Stimulated activated CD4-positive, alpha-beta T cell treated with anti-CD3 and anti-CD28 coated beads, Interleukin-1b, Interleukin-23, amount 100 ng/mL, for 4 hours (primary cell): ENCODE measurements around the gene CLPTM1L.
"Not testable (repeated sequence)": the region's sequence is repeated elsewhere in the genome, so short reads cannot be mapped to it uniquely, and the experiment has no call there.

Experiments
- DNase-seq, 2 donors: peaks; one replicate each; pipeline ENCODE4 v3.0.0-alpha.2; 2020; ENCODE audit warnings: low read depth in 2 of 2

Gene CLPTM1L

GRCh38 chr5:1292139-1292538 lies 52.8 kb downstream of the CLPTM1L start:
- DNase-seq: no peak

GRCh38 chr5:1291611-1292080 lies 53.3 kb downstream of the CLPTM1L start:
- no peak for DNase-seq

GRCh38 chr5:1290956-1291355 lies 53.9 kb downstream of the CLPTM1L start:
- DNase-seq: not testable (repeated sequence)

- DNase-seq: not testable (repeated sequence)
Observed at GRCh38 chr5:1289559-1289958, 55.3 kb downstream of the CLPTM1L start.

- no peak for DNase-seq
Observed at GRCh38 chr5:1288439-1289335, 56.2 kb downstream of the CLPTM1L start.

GRCh38 chr5:1285883-1286291 lies 59.0 kb downstream of the CLPTM1L start:
- no peak for DNase-seq

GRCh38 chr5:1285141-1285540 lies 59.8 kb downstream of the CLPTM1L start:
- DNase-seq: no peak

- DNase-seq: not testable (repeated sequence)
Observed at GRCh38 chr5:1284336-1284970, 60.4 kb downstream of the CLPTM1L start.

- DNase-seq: not testable (repeated sequence)
Observed at GRCh38 chr5:1283729-1284041, 61.2 kb downstream of the CLPTM1L start.

GRCh38 chr5:1282993-1283728 lies 61.7 kb downstream of the CLPTM1L start:
- DNase-seq: not testable (repeated sequence)

- no peak for DNase-seq
Observed at GRCh38 chr5:1282131-1282992, 62.5 kb downstream of the CLPTM1L start.

GRCh38 chr5:1281038-1281882 lies 63.6 kb downstream of the CLPTM1L start:
- DNase-seq: no peak

GRCh38 chr5:1280177-1281037 lies 64.5 kb downstream of the CLPTM1L start:
- DNase-seq: no peak

- no peak for DNase-seq
Observed at GRCh38 chr5:1279443-1280151, 65.3 kb downstream of the CLPTM1L start.

GRCh38 chr5:1278656-1279442 lies 66.0 kb downstream of the CLPTM1L start:
- DNase-seq: no peak

GRCh38 chr5:1278216-1278615 lies 66.7 kb downstream of the CLPTM1L start:
- DNase-seq: no peak

- DNase-seq: no peak
Observed at GRCh38 chr5:1277781-1278180, 67.1 kb downstream of the CLPTM1L start.

- no peak for DNase-seq
Observed at GRCh38 chr5:1277331-1277730, 67.6 kb downstream of the CLPTM1L start.
